IPS DF 6.9 (cell line): ENCODE data around the gene NPTX2.
A peak's percentile ranks its signal among the peaks of the same experiment; 100 is the strongest.

ENCODE experiments used
- DNase-seq: peaks from one replicate; pipeline ENCODE4 v3.0.0-alpha.2; 2013; ENCODE audit warnings: low read depth, low spot score
- H3K27ac ChIP-seq: one replicate; pipeline ENCODE4 v1.5.1; 2013; ENCODE audit warnings: low read length, control low read depth
- H3K27me3 ChIP-seq: 2 replicates; pipeline ENCODE4 v1.6.1; 2013; ENCODE audit warnings: mild to moderate bottlenecking, low read length; ENCODE audit not compliant: control insufficient read depth, insufficient read depth
- H3K36me3 ChIP-seq: 2 replicates; pipeline ENCODE4 v1.6.1; 2013; ENCODE audit warnings: low read length; ENCODE audit not compliant: control insufficient read depth, insufficient read depth
- H3K4me1 ChIP-seq: 2 replicates; pipeline ENCODE4 v1.6.1; 2013; ENCODE audit warnings: low read length; ENCODE audit not compliant: control insufficient read depth, insufficient read depth
- H3K4me3 ChIP-seq: 2 replicates; pipeline ENCODE4 v1.5.1; 2013; ENCODE audit warnings: mild to moderate bottlenecking, low read length
- H3K9me3 ChIP-seq: 2 replicates; pipeline ENCODE4 v1.6.1; 2013; ENCODE audit warnings: low read length, inconsistent platforms; ENCODE audit not compliant: control insufficient read depth, insufficient read depth
- WGBS: extraction: QIAGEN DNeasy Blood & Tissue Kit; methylation state at CpG from one replicate; pipeline ENCODE4 v1.1.7; 2013; ENCODE audit warnings: mixed read lengths, missing lambda C conversion rate; ENCODE audit not compliant: insufficient read length, insufficient coverage; 5-methylcytosine and 5-hydroxymethylcytosine counted together

Gene NPTX2

GRCh38 chr7:98654524-98655272 is 37.6 kb downstream of the NPTX2 start:
- H3K4me1 ChIP-seq, result no peaks in the 10 kb centered on the region
- H3K36me3 ChIP-seq, result no peaks in the 10 kb centered on the region
- H3K9me3 ChIP-seq, result no peaks in the 10 kb centered on the region
- H3K27ac ChIP-seq, result no peak overlapping the region
- DNase-seq, result no peak
- no CpG with 5 or more reads among the region's 3 CpGs for WGBS
- no peaks in the 10 kb centered on the region for H3K27me3 ChIP-seq
- H3K4me3 ChIP-seq, result no peak overlapping the region

GRCh38 chr7:98655611-98656010 is 38.5 kb downstream of the NPTX2 start:
- H3K27ac ChIP-seq, result no peak overlapping the region
- no peaks in the 10 kb centered on the region for H3K36me3 ChIP-seq
- whole genome bisulfite sequencing, result no CpG with 5 or more reads among the region's 5 CpGs
- H3K4me3 ChIP-seq, result no peak overlapping the region
- H3K9me3 ChIP-seq, result no peaks in the 10 kb centered on the region
- no peak for DNase-seq
- H3K27me3 ChIP-seq, result no peaks in the 10 kb centered on the region
- H3K4me1 ChIP-seq, result no peaks in the 10 kb centered on the region

- H3K27me3 ChIP-seq, result no peaks in the 10 kb centered on the region
- 100% methylated on average over 4 of the region's 7 CpGs for WGBS
- no peak for DNase-seq
These were observed 39.8 kb downstream of the NPTX2 start for GRCh38 chr7:98656899-98657298.

GRCh38 chr7:98657736-98658135 is 40.7 kb downstream of the NPTX2 start:
- WGBS, result no CpG with 5 or more reads among the region's 17 CpGs
- H3K27me3 ChIP-seq, result no peaks in the 10 kb centered on the region
- H3K4me3 ChIP-seq, result no peak overlapping the region
- no peaks in the 10 kb centered on the region for H3K36me3 ChIP-seq
- H3K9me3 ChIP-seq, result no peaks in the 10 kb centered on the region
- no peak for DNase-seq
- H3K4me1 ChIP-seq, result no peaks in the 10 kb centered on the region
- no peak overlapping the region for H3K27ac ChIP-seq

More at GRCh38 chr7:98656899-98657298, 39.8 kb downstream of the NPTX2 start:
- H3K4me3 ChIP-seq, result no peak overlapping the region
- no peaks in the 10 kb centered on the region for H3K4me1 ChIP-seq
- no peaks in the 10 kb centered on the region for H3K9me3 ChIP-seq
- H3K27ac ChIP-seq, result no peak overlapping the region
- H3K36me3 ChIP-seq, result no peaks in the 10 kb centered on the region

- Histone ChIP-seq H3K36me3 (no peaks in the 10 kb centered on the region), H3K27me3 (no peaks in the 10 kb centered on the region), H3K27ac (no peak overlapping the region), H3K4me3 (no peak overlapping the region), H3K9me3 (no peaks in the 10 kb centered on the region), H3K4me1 (no peaks in the 10 kb centered on the region)
- no CpG with 5 or more reads among the region's 3 CpGs for WGBS
- no peak for DNase-seq
These were observed 42.7 kb downstream of the NPTX2 start for GRCh38 chr7:98659756-98660155.

- H3K27ac ChIP-seq, result no peak overlapping the region
- no CpG with 5 or more reads among the region's 3 CpGs for WGBS
- H3K36me3 ChIP-seq, result no peaks in the 10 kb centered on the region
- H3K9me3 ChIP-seq, result no peaks in the 10 kb centered on the region
- no peaks in the 10 kb centered on the region for H3K27me3 ChIP-seq
- H3K4me3 ChIP-seq, result no peak overlapping the region
- no peaks in the 10 kb centered on the region for H3K4me1 ChIP-seq
- DNase-seq, result no peak
These were observed 44.5 kb downstream of the NPTX2 start for GRCh38 chr7:98661607-98662006.

GRCh38 chr7:98662289-98662688 is 45.2 kb downstream of the NPTX2 start:
- no CpG with 5 or more reads among the region's 4 CpGs for WGBS
- Histone ChIP-seq H3K4me1 (no peaks in the 10 kb centered on the region), H3K4me3 (no peak overlapping the region), H3K27me3 (no peaks in the 10 kb centered on the region; the same call in 1 of the 2 replicates), H3K9me3 (no peaks in the 10 kb centered on the region), H3K36me3 (no peaks in the 10 kb centered on the region), H3K27ac (no peak overlapping the region)
- DNase-seq, result no peak

GRCh38 chr7:98664882-98665281 is 47.8 kb downstream of the NPTX2 start:
- DNase-seq, result no peak
- no CpG with 5 or more reads among the region's 6 CpGs for WGBS

GRCh38 chr7:98668255-98668654 is 51.2 kb downstream of the NPTX2 start:
- Histone ChIP-seq H3K4me1 (0 out of 2 replicates have a peak, but pooled peaks cover 1% of the 10 kb centered on the region), H3K4me3 (no peak overlapping the region), H3K9me3 (peaks cover 2% of the 10 kb centered on the region; the same call in 1 of the 2 replicates), H3K27ac (no peak overlapping the region), H3K36me3 (no peaks in the 10 kb centered on the region), H3K27me3 (peaks cover 2% of the 10 kb centered on the region; the same call in 1 of the 2 replicates)
- DNase-seq, result peak; percentile 11
- WGBS, result no CpG with 5 or more reads among the region's 11 CpGs

More at GRCh38 chr7:98664882-98665281, 47.8 kb downstream of the NPTX2 start:
- no peak overlapping the region for H3K27ac ChIP-seq
- H3K4me3 ChIP-seq, result no peak overlapping the region
- peaks cover 2% of the 10 kb centered on the region; the same call in 1 of the 2 replicates for H3K27me3 ChIP-seq
- H3K9me3 ChIP-seq, result no peaks in the 10 kb centered on the region
- H3K4me1 ChIP-seq, result 0 out of 2 replicates have a peak, but pooled peaks cover 1% of the 10 kb centered on the region
- H3K36me3 ChIP-seq, result no peaks in the 10 kb centered on the region

- no peak overlapping the region for H3K4me3 ChIP-seq
- WGBS, result no CpG with 5 or more reads among the region's 9 CpGs
- peaks cover 2% of the 10 kb centered on the region; the same call in 1 of the 2 replicates for H3K27me3 ChIP-seq
- no peak for DNase-seq
- no peak overlapping the region for H3K27ac ChIP-seq
- no peaks in the 10 kb centered on the region for H3K36me3 ChIP-seq
- H3K9me3 ChIP-seq, result peaks cover 2% of the 10 kb centered on the region; the same call in 1 of the 2 replicates
- H3K4me1 ChIP-seq, result 0 out of 2 replicates have a peak, but pooled peaks cover 1% of the 10 kb centered on the region
These were observed 52.4 kb downstream of the NPTX2 start for GRCh38 chr7:98669329-98670000.
